ENCODE data around the gene PHACTR3.

DNA sequence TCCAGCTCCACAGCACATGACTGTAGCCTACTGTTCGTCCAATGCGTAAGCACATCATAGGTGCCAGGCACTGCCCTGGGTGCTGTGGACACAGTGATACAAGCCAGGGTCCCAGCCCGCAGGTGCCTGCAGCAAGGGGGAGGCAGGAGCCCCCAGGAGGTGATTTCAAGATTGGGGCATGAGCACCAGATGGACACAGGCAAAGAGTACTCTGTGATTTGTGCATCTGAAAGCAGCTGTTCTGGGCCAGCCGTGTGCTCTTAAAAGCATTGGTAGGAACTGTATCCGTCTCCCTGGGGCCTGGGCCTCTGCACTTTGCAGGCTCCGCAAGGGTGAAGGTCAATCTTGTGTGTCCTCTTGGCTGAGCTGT is 179.3 kb downstream of the PHACTR3 start:
- TF ChIP-seq, protein P1, sequence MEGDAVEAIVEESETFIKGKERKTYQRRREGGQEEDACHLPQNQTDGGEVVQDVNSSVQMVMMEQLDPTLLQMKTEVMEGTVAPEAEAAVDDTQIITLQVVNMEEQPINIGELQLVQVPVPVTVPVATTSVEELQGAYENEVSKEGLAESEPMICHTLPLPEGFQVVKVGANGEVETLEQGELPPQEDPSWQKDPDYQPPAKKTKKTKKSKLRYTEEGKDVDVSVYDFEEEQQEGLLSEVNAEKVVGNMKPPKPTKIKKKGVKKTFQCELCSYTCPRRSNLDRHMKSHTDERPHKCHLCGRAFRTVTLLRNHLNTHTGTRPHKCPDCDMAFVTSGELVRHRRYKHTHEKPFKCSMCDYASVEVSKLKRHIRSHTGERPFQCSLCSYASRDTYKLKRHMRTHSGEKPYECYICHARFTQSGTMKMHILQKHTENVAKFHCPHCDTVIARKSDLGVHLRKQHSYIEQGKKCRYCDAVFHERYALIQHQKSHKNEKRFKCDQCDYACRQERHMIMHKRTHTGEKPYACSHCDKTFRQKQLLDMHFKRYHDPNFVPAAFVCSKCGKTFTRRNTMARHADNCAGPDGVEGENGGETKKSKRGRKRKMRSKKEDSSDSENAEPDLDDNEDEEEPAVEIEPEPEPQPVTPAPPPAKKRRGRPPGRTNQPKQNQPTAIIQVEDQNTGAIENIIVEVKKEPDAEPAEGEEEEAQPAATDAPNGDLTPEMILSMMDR (IDR thresholded peaks at IDR 0.05) = no peak
- TF ChIP-seq POLR2A (IDR thresholded peaks at IDR 0.05) = no peak

All from suprapubic skin (tissue), 3 donors.